Adrenal gland (tissue), 5 donors: Measurements from ENCODE around the gene TCF7L1.

Source experiments
- CTCF ChIP-seq, 6 experiments: fragments of 450-650 bp in 4 of 6; fragments of 200-600 bp in 2 of 6; sonication (generic) in 1 of 6; IDR thresholded peaks; 1 replicate in 5 of 6; 2 replicates in 1 of 6; pipeline versions ENCODE4 v1.5.1 to v1.8.0; 2016 to 2021; ENCODE audit warnings: antibody characterized with exemption in 6 of 6, mild to moderate bottlenecking in 2 of 6, moderate library complexity in 1 of 6
- POLR2A ChIP-seq, 2 donors: fragments of 450-650 bp; IDR thresholded peaks; one replicate each; pipeline ENCODE4 v1.6.1; 2017; ENCODE audit warnings: antibody characterized with exemption in 2 of 2, mild to moderate bottlenecking in 2 of 2, moderate library complexity in 1 of 2
- donor health status: DM: no; HTN: no; CAD: no.

GRCh38 chr2:85250045-85250444 is 116.9 kb downstream of the TCF7L1 start:
- TF ChIP-seq CTCF (IDR thresholded peaks at IDR 0.05) = no peak
- TF ChIP-seq POLR2A (IDR thresholded peaks at IDR 0.05) = no peak
